GM06990 (cell line): ENCODE data around the gene SBNO2.

ENCODE experiments used
- DNase-seq: peaks from one replicate; pipeline ENCODE4 v3.0.0-alpha.2; 2011; ENCODE audit not compliant: insufficient read length; ENCODE audit errors: extremely low read depth
- H3K27me3 ChIP-seq: replicated peaks from 2 replicates; pipeline ENCODE4 v1.6.0; 2011; ENCODE audit warnings: low read length; ENCODE audit not compliant: control insufficient read depth, insufficient read depth
- H3K36me3 ChIP-seq: 2 replicates; pipeline ENCODE4 v1.5.1; 2011; ENCODE audit warnings: low read length; ENCODE audit not compliant: control insufficient read depth, insufficient read depth
- H3K4me3 ChIP-seq: replicated peaks from 2 replicates; pipeline ENCODE4 v1.5.1; 2011; ENCODE audit warnings: low read depth, mild to moderate bottlenecking, control low read depth, low read length
- CTCF ChIP-seq: IDR thresholded peaks from 2 replicates; pipeline ENCODE4 v1.5.1; 2011; ENCODE audit warnings: low read length, control low read depth, mild to moderate bottlenecking, inconsistent platforms; ENCODE audit not compliant: insufficient read depth, poor library complexity, severe bottlenecking

Gene SBNO2

GRCh38 chr19:1080360-1081161, 93.5 kb downstream of the SBNO2 start:
- Histone ChIP-seq H3K27me3 (no peaks in the 10 kb centered on the region), H3K36me3 (peaks cover 59% of the 10 kb centered on the region), H3K4me3 (no peak overlapping the region)
- TF ChIP-seq CTCF, result no peak
- DNase-seq, result no peak

GRCh38 chr19:1079566-1080111, 94.4 kb downstream of the SBNO2 start:
- peaks cover 56% of the 10 kb centered on the region for H3K36me3 ChIP-seq
- no peaks in the 10 kb centered on the region for H3K27me3 ChIP-seq
- no peak overlapping the region for H3K4me3 ChIP-seq
- no peak for DNase-seq
- TF ChIP-seq CTCF, result no peak

- Histone ChIP-seq H3K36me3 (peaks cover 50% of the 10 kb centered on the region), H3K27me3 (no peaks in the 10 kb centered on the region), H3K4me3 (peak overlapping the region; percentile 10; the same call in 1 of the 2 replicates)
- TF ChIP-seq CTCF, result no peak
- peak; percentile 87 for DNase-seq
Observed at GRCh38 chr19:1076951-1077350, 97.1 kb downstream of the SBNO2 start.

- DNase-seq, result no peak
- no peak for TF ChIP-seq CTCF
- Histone ChIP-seq H3K4me3 (no peak overlapping the region), H3K27me3 (no peaks in the 10 kb centered on the region), H3K36me3 (peaks cover 44% of the 10 kb centered on the region)
Observed at GRCh38 chr19:1076046-1076386, 98.1 kb downstream of the SBNO2 start.

GRCh38 chr19:1074544-1075283, 99.4 kb downstream of the SBNO2 start:
- no peak for TF ChIP-seq CTCF
- H3K4me3 ChIP-seq, result peak overlapping the region; percentile 45
- no peaks in the 10 kb centered on the region for H3K27me3 ChIP-seq
- DNase-seq, result peak; percentile 85
- peaks cover 35% of the 10 kb centered on the region for H3K36me3 ChIP-seq
